Spinal cord (tissue), 10 donors: ENCODE data around the gene IL1RAPL1. TPM values are rescaled to one million over a fixed set of nuclear protein-coding genes. Genes with fewer than 3 reads are reported as not detected.

Experiments
- DNase-seq, 6 donors: peaks; one replicate each; pipeline versions ENCODE4 v3.0.0 to v3.0.0-alpha.2; 2013 to 2015; ENCODE audit warnings: low spot score in 6 of 6, low read depth in 4 of 6
- H3K27ac ChIP-seq: one replicate; pipeline ENCODE4 v1.5.1; 2013; ENCODE audit warnings: low read depth, low read length, control low read depth
- H3K27me3 ChIP-seq: one replicate; pipeline ENCODE4 v1.6.1; 2013; ENCODE audit warnings: low read length; ENCODE audit not compliant: control insufficient read depth, insufficient read depth
- H3K36me3 ChIP-seq: one replicate; pipeline ENCODE4 v1.6.1; 2013; ENCODE audit warnings: low read length; ENCODE audit not compliant: control insufficient read depth, insufficient read depth
- H3K4me1 ChIP-seq: one replicate; pipeline ENCODE4 v1.6.1; 2013; ENCODE audit warnings: low read length; ENCODE audit not compliant: control insufficient read depth, insufficient read depth
- H3K4me3 ChIP-seq: one replicate; pipeline ENCODE4 v1.5.1; 2013; ENCODE audit warnings: low read depth, low read length, control low read depth
- H3K9me3 ChIP-seq: one replicate; pipeline ENCODE4 v1.6.1; 2013; ENCODE audit warnings: low read length; ENCODE audit not compliant: control insufficient read depth, insufficient read depth
- WGBS: methylation state at CpG from one replicate; pipeline ENCODE4 v1.1.5; 2013; ENCODE audit warnings: missing lambda C conversion rate; ENCODE audit not compliant: insufficient coverage; 5-methylcytosine and 5-hydroxymethylcytosine counted together
- polyA plus RNA-seq, 2 donors: library from polyadenylated mRNA; unstranded; fragments of 120-200 nt; gene quantifications; one replicate each; pipeline ENCODE4 v1.2.1, GENCODE V29; 2013; ENCODE audit not compliant: insufficient read length in 2 of 2
- total RNA-seq, 2 donors: library from RNA; depleted of rRNA in 1 of 2; stranded (reverse); fragments of 120-200 nt in 1 of 2; fragments of >200 nt in 1 of 2; gene quantifications; one replicate each; pipeline versions ENCODE4 v1.2.3 to v1.2.4, GENCODE V29; 2013 to 2014
- donor health status: healthy.

IL1RAPL1 gene
- total and polyA plus RNA-seq, 4 donors, result 2.3 to 24.5 (median 7.0) TPM

GRCh38 chrX:29229802-29230201 lies 642.6 kb downstream of the IL1RAPL1 start:
- H3K4me1 ChIP-seq, result no peaks in the 10 kb centered on the region
- H3K9me3 ChIP-seq, result no peaks in the 10 kb centered on the region
- peak in 1 of 6 donors; percentile 19 for DNase-seq
- H3K36me3 ChIP-seq, result no peaks in the 10 kb centered on the region
- H3K27ac ChIP-seq, result no peak overlapping the region
- no peaks in the 10 kb centered on the region for H3K27me3 ChIP-seq
- H3K4me3 ChIP-seq, result no peak overlapping the region
- WGBS, result no CpG with 5 or more reads among the region's 2 CpGs

DNA sequence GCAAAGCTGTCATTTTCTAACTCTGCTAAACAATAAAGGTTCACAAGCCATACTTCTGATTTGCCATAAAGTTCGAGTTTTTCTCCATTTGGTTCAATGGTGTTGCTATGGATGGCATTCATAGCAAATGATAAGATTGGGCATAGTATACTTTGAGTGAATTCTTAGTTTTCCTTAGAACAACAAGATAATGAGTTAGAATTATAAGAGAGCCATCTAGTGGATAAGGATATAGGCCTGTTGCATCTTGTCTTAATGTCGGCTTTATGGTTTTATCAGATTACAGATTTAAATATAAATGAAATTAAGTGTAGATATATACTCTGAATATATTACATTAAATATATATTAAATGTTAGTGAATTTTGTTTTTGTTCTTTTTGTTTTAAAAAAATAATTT lies 644.6 kb downstream of the IL1RAPL1 start:
- Histone ChIP-seq H3K27me3 (no peaks in the 10 kb centered on the region), H3K36me3 (no peaks in the 10 kb centered on the region), H3K4me3 (no peak overlapping the region), H3K9me3 (no peaks in the 10 kb centered on the region), H3K4me1 (no peaks in the 10 kb centered on the region), H3K27ac (no peak overlapping the region)
- WGBS, result no CpG with 5 or more reads among the region's 2 CpGs
- DNase-seq, result peak in 2 of 6 donors; percentile 16 to 34

DNA sequence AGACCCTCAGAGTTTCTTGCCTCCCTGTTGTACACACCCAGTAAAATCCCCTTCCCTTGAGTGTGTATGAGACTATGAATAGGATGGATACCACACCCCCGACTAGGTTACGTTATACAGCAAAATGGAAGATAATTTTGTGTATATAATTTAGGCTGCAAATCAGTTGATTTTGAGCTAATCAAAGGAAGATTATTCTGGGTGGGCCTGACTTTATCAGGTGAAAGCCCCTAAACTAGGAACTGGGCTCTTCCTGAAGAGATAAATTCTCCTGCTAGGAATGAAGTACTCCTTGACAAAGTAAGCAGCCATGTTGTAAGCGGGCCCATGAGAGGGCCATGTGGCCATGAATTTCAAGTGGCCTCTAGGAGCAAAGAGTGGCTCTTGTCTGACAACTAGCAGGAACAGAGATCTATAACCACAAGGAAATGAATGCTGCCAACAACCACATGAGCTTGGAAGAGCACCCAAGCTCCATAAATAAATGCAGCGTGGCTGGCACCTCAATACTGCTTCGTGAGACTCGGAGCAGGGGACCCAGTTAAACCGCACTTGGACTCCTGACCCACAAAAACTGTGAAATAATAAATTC lies 646.4 kb downstream of the IL1RAPL1 start:
- peak in 1 of 6 donors; percentile 43 for DNase-seq
- Histone ChIP-seq H3K36me3 (no peaks in the 10 kb centered on the region), H3K27me3 (no peaks in the 10 kb centered on the region), H3K9me3 (no peaks in the 10 kb centered on the region), H3K27ac (no peak overlapping the region), H3K4me1 (no peaks in the 10 kb centered on the region), H3K4me3 (no peak overlapping the region)
- 88% methylated on average over 2 of the region's 7 CpGs for WGBS

DNA sequence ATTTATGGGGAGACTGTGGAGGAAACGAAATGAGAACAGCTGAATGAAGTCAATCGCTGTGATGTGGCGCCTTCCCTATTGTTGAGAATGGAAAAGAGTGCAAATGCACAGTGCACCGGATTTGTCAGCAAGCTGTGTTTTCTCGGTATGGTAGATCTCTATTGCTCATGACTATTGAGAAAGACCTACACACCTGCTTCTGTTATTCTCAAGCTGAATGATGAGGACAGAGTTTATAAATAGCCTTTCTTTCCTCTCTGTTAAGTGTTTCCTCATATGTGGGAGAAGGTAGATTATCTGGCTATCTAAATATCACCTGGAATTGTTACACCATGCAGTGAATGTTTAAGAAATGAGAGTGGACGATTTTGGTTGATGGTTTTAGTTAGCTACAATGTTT lies 650.7 kb downstream of the IL1RAPL1 start:
- H3K27me3 ChIP-seq, result no peaks in the 10 kb centered on the region
- H3K4me1 ChIP-seq, result no peaks in the 10 kb centered on the region
- WGBS, result 63% methylated on average over 4 of the region's 6 CpGs
- DNase-seq, result no peak
- H3K27ac ChIP-seq, result no peak overlapping the region
- H3K4me3 ChIP-seq, result no peak overlapping the region
- H3K9me3 ChIP-seq, result no peaks in the 10 kb centered on the region
- no peaks in the 10 kb centered on the region for H3K36me3 ChIP-seq

- WGBS, result no CpG with 5 or more reads among the region's 2 CpGs
- H3K4me3 ChIP-seq, result no peak overlapping the region
- no peaks in the 10 kb centered on the region for H3K27me3 ChIP-seq
- H3K36me3 ChIP-seq, result no peaks in the 10 kb centered on the region
- no peaks in the 10 kb centered on the region for H3K4me1 ChIP-seq
- H3K9me3 ChIP-seq, result no peaks in the 10 kb centered on the region
- peak in 1 of 6 donors; percentile 16 for DNase-seq
- no peak overlapping the region for H3K27ac ChIP-seq
These were observed 654.6 kb downstream of the IL1RAPL1 start for GRCh38 chrX:29241809-29242208.

DNA sequence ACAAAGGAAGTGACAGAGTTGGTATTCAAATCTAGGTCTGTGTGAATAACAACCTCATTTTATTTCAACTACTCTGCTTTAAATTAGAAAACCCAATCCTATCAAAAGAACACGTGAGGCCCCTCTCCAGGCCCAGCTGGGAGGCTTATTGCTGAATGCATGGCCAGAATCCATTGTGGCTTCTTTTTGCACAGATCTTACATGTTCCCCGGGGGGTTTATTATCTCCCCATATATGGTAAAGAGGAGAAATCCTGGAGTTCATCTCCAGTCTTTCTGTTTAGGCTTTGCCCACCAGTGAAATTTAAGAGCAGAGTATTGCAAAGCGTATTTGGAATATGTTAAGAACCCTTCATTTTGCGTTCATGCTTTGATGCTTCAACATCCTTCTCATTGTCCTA lies 655.6 kb downstream of the IL1RAPL1 start:
- Histone ChIP-seq H3K27ac (no peak overlapping the region), H3K36me3 (no peaks in the 10 kb centered on the region), H3K4me3 (no peak overlapping the region), H3K27me3 (no peaks in the 10 kb centered on the region), H3K9me3 (no peaks in the 10 kb centered on the region), H3K4me1 (no peaks in the 10 kb centered on the region)
- 81% methylated on average over 2 of the region's 4 CpGs for WGBS
- DNase-seq, result no peak

GRCh38 chrX:29243942-29244341 lies 656.7 kb downstream of the IL1RAPL1 start:
- H3K4me3 ChIP-seq, result no peak overlapping the region
- no peak overlapping the region for H3K27ac ChIP-seq
- no peaks in the 10 kb centered on the region for H3K36me3 ChIP-seq
- WGBS, result 100% methylated on average over 2 of the region's 2 CpGs
- H3K9me3 ChIP-seq, result no peaks in the 10 kb centered on the region
- no peaks in the 10 kb centered on the region for H3K27me3 ChIP-seq
- no peaks in the 10 kb centered on the region for H3K4me1 ChIP-seq
- no peak for DNase-seq

GRCh38 chrX:29254515-29254914 lies 667.3 kb downstream of the IL1RAPL1 start:
- no peak overlapping the region for H3K4me3 ChIP-seq
- no peaks in the 10 kb centered on the region for H3K4me1 ChIP-seq
- H3K27ac ChIP-seq, result no peak overlapping the region
- H3K9me3 ChIP-seq, result no peaks in the 10 kb centered on the region
- no peaks in the 10 kb centered on the region for H3K36me3 ChIP-seq
- no peaks in the 10 kb centered on the region for H3K27me3 ChIP-seq
- WGBS, result no CpG with 5 or more reads among the region's 1 CpG
- no peak for DNase-seq

- peak in 2 of 6 donors; percentile 24 to 37 for DNase-seq
- H3K4me3 ChIP-seq, result no peak overlapping the region
- no peaks in the 10 kb centered on the region for H3K27me3 ChIP-seq
- no peaks in the 10 kb centered on the region for H3K4me1 ChIP-seq
- H3K36me3 ChIP-seq, result no peaks in the 10 kb centered on the region
- no peaks in the 10 kb centered on the region for H3K9me3 ChIP-seq
- WGBS, result no CpG with 5 or more reads among the region's 3 CpGs
- H3K27ac ChIP-seq, result no peak overlapping the region
These were observed 670.3 kb downstream of the IL1RAPL1 start for GRCh38 chrX:29257521-29257920.

- H3K27me3 ChIP-seq, result peaks cover 2% of the 10 kb centered on the region
- no peak for DNase-seq
These were observed 682.1 kb downstream of the IL1RAPL1 start for GRCh38 chrX:29269390-29269789.

More at GRCh38 chrX:29269390-29269789, 682.1 kb downstream of the IL1RAPL1 start:
- no peaks in the 10 kb centered on the region for H3K36me3 ChIP-seq
- no peaks in the 10 kb centered on the region for H3K4me1 ChIP-seq
- no peak overlapping the region for H3K4me3 ChIP-seq
- no peaks in the 10 kb centered on the region for H3K9me3 ChIP-seq
- H3K27ac ChIP-seq, result no peak overlapping the region
